ENCODE data around the gene TIPARP. TPM values are rescaled to one million over a fixed set of nuclear protein-coding genes. Genes with fewer than 3 reads are reported as not detected.

Gene TIPARP
- total RNA-seq, 2 donors from 2014 or later, result 44.4 to 57.3 TPM

DNA sequence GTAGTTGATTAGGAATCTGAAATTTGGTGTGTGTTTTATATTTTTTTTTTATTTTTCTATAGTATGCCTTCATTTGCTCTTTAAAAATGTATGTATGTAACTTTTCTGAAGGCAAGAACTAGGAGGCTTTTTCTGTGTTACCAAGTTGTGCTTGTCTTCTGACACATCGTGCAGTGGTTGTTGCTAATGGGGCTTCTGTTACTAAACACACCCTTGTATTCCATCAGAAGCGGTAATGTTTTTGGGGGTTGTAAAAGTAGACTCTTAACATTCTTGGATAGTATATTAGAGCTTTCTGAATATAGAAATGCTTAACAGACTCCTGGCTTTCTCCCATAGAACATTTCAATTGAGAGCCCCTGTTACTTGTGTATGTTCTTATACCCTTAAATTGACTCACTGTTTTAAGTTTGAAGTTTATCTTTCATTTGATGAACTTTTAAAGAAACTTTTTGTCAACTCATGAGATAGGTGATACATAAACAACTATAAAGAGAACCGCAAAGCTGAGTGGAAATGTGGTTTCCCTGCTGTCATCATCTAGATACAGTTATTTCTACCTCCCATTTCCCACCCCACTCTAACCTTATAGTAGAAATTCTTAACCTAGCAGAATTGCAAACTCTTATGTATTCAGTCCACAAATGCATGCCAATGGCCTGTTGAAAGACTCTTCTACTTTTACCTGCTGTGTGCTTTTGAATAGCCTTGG lies 2.5 kb downstream of the TIPARP start:
- no peaks in the 10 kb centered on the region for H3K9me3 Mint-ChIP-seq
- peaks cover 78% of the 10 kb centered on the region for H3K36me3 Mint-ChIP-seq (ENCODE audit: low read depth)
- H3K4me3 Mint-ChIP-seq, result peak overlapping the region; percentile 93
- no peaks in the 10 kb centered on the region for H3K27me3 Mint-ChIP-seq
- peak overlapping the region; percentile 97 for H3K27ac Mint-ChIP-seq
- peaks cover 59% of the 10 kb centered on the region for H3K4me1 Mint-ChIP-seq
- peak; percentile 20 for ATAC-seq (replicated peaks)

GRCh38 chr3:156677536-156677935 lies 3.1 kb downstream of the TIPARP start:
- no peak for ATAC-seq (replicated peaks)
- Mint-ChIP-seq H3K9me3 (no peaks in the 10 kb centered on the region), H3K36me3 (ENCODE audit: low read depth) (peaks cover 84% of the 10 kb centered on the region), H3K4me3 (peak overlapping the region; percentile 93), H3K4me1 (peaks cover 63% of the 10 kb centered on the region), H3K27ac (peak overlapping the region; percentile 97), H3K27me3 (no peaks in the 10 kb centered on the region)

DNA sequence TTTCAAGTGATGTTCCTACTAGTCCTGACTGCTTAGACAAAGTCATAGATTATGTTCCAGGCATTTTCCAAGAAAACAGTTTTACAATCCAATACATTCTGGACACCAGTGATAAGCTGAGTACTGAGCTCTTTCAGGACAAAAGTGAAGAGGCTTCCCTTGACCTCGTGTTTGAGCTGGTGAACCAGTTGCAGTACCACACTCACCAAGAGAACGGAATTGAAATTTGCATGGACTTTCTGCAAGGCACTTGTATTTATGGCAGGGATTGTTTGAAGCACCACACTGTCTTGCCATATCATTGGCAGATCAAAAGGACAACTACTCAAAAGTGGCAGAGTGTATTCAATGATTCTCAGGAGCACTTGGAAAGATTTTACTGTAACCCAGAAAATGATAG lies 3.8 kb downstream of the TIPARP start:
- ATAC-seq (replicated peaks), result no peak
- Mint-ChIP-seq H3K27ac (peak overlapping the region; percentile 97), H3K36me3 (ENCODE audit: low read depth) (peaks cover 90% of the 10 kb centered on the region), H3K4me3 (peak overlapping the region; percentile 93), H3K27me3 (no peaks in the 10 kb centered on the region), H3K9me3 (no peaks in the 10 kb centered on the region), H3K4me1 (peaks cover 57% of the 10 kb centered on the region)

DNA sequence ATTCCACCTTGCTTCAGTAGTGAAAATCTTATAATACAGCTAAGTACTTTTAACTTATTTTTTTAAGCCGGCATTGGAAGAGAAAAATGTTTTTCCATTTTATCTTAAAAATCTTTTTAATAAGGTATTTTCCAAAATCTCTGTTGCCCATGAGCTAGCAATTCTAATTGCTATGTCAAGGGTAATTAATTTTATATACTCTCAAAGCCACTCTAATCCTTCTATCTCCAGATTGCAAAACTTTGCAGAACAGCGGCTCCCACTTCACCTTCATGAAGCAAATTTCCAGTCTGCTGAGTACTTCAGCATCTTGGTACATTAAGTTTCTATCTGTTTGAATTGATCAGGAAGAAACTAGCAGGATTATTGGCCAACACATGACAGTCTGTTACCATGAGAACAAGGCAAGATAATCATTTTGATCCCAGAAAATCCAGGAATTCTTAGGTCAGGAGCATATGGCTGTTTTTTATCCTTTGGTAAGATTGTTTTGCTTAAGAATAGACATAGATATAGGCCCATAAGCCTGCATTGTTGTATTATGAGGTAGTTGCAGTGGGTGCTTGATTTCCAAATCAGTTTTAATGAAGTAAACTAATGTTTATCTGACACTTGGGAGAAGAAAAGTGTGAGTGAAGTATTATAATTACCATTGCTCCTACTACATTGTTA lies 6.0 kb downstream of the TIPARP start:
- Mint-ChIP-seq H3K9me3 (no peaks in the 10 kb centered on the region), H3K4me3 (peak overlapping the region; percentile 55), H3K27me3 (no peaks in the 10 kb centered on the region), H3K27ac (peak overlapping the region; percentile 35), H3K36me3 (ENCODE audit: low read depth) (peaks cover 96% of the 10 kb centered on the region), H3K4me1 (peaks cover 56% of the 10 kb centered on the region)
- ATAC-seq (replicated peaks), result no peak

DNA sequence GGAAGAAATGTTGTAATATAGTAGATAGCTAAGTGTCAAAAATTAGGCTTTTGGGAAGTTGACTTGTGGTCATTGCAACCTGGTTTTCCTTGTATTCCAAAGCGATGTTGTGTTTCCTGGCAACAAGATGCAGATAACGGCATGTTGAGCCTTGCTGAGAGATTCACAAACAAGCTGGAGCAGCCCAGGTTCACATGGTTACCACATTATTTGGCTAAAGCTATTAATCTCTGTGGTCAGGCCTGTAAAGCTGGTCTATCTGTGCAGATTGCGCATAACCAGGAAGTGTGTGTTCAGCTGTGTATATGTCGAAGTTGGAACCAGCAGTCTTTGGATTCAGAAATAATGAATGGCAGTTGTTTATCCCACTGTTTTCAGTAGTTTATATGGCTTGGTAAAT lies 6.6 kb downstream of the TIPARP start:
- H3K4me3 Mint-ChIP-seq, result peak overlapping the region; percentile 55
- peak overlapping the region; percentile 35 for H3K27ac Mint-ChIP-seq
- no peaks in the 10 kb centered on the region for H3K27me3 Mint-ChIP-seq
- no peaks in the 10 kb centered on the region for H3K9me3 Mint-ChIP-seq
- ATAC-seq (replicated peaks), result no peak
- H3K36me3 Mint-ChIP-seq (ENCODE audit: low read depth), result peaks cover 96% of the 10 kb centered on the region
- peaks cover 60% of the 10 kb centered on the region for H3K4me1 Mint-ChIP-seq

GRCh38 chr3:156682501-156682900 lies 8.1 kb downstream of the TIPARP start:
- H3K4me1 Mint-ChIP-seq, result peaks cover 54% of the 10 kb centered on the region
- no peak for ATAC-seq (replicated peaks)
- H3K4me3 Mint-ChIP-seq, result peak overlapping the region; percentile 55
- H3K27ac Mint-ChIP-seq, result no peak overlapping the region
- no peaks in the 10 kb centered on the region for H3K9me3 Mint-ChIP-seq
- H3K27me3 Mint-ChIP-seq, result no peaks in the 10 kb centered on the region
- H3K36me3 Mint-ChIP-seq (ENCODE audit: low read depth), result peaks cover 91% of the 10 kb centered on the region

GRCh38 chr3:156682963-156683362 lies 8.6 kb downstream of the TIPARP start:
- H3K4me3 Mint-ChIP-seq, result peak overlapping the region; percentile 55
- peaks cover 54% of the 10 kb centered on the region for H3K4me1 Mint-ChIP-seq
- H3K9me3 Mint-ChIP-seq, result no peaks in the 10 kb centered on the region
- H3K36me3 Mint-ChIP-seq (ENCODE audit: low read depth), result peaks cover 91% of the 10 kb centered on the region
- no peaks in the 10 kb centered on the region for H3K27me3 Mint-ChIP-seq
- no peak overlapping the region for H3K27ac Mint-ChIP-seq
- ATAC-seq (replicated peaks), result no peak

GRCh38 chr3:156685198-156685597 lies 10.8 kb downstream of the TIPARP start:
- Mint-ChIP-seq H3K27me3 (no peaks in the 10 kb centered on the region), H3K4me1 (peaks cover 52% of the 10 kb centered on the region), H3K4me3 (peak overlapping the region; percentile 62), H3K9me3 (no peaks in the 10 kb centered on the region), H3K36me3 (ENCODE audit: low read depth) (peaks cover 91% of the 10 kb centered on the region), H3K27ac (peak overlapping the region; percentile 39)
- peak; percentile 80 for ATAC-seq (replicated peaks)

- H3K9me3 Mint-ChIP-seq, result no peaks in the 10 kb centered on the region
- no peaks in the 10 kb centered on the region for H3K27me3 Mint-ChIP-seq
- peaks cover 91% of the 10 kb centered on the region for H3K36me3 Mint-ChIP-seq (ENCODE audit: low read depth)
- peak overlapping the region; percentile 39 for H3K27ac Mint-ChIP-seq
- peaks cover 52% of the 10 kb centered on the region for H3K4me1 Mint-ChIP-seq
- peak; percentile 15 for ATAC-seq (replicated peaks)
- H3K4me3 Mint-ChIP-seq, result peak overlapping the region; percentile 62
Measured at GRCh38 chr3:156685752-156686151, 11.4 kb downstream of the TIPARP start.

- H3K36me3 Mint-ChIP-seq (ENCODE audit: low read depth), result peaks cover 91% of the 10 kb centered on the region
- peak; percentile 51 for ATAC-seq (replicated peaks)
- no peaks in the 10 kb centered on the region for H3K9me3 Mint-ChIP-seq
- no peaks in the 10 kb centered on the region for H3K27me3 Mint-ChIP-seq
- no peak overlapping the region for H3K27ac Mint-ChIP-seq
- H3K4me3 Mint-ChIP-seq, result peak overlapping the region; percentile 52
- peaks cover 53% of the 10 kb centered on the region for H3K4me1 Mint-ChIP-seq
Measured at GRCh38 chr3:156687023-156687422, 12.6 kb downstream of the TIPARP start.

GRCh38 chr3:156688632-156689452 lies 14.5 kb downstream of the TIPARP start:
- H3K4me1 Mint-ChIP-seq, result peaks cover 51% of the 10 kb centered on the region
- no peak for ATAC-seq (replicated peaks)
- no peaks in the 10 kb centered on the region for H3K27me3 Mint-ChIP-seq
- peak overlapping the region; percentile 47 for H3K27ac Mint-ChIP-seq
- peak overlapping the region; percentile 51 for H3K4me3 Mint-ChIP-seq
- H3K36me3 Mint-ChIP-seq (ENCODE audit: low read depth), result peaks cover 94% of the 10 kb centered on the region
- H3K9me3 Mint-ChIP-seq, result no peaks in the 10 kb centered on the region

GRCh38 chr3:156689608-156690007 lies 15.2 kb downstream of the TIPARP start:
- Mint-ChIP-seq H3K4me3 (peak overlapping the region; percentile 51), H3K36me3 (ENCODE audit: low read depth) (peaks cover 95% of the 10 kb centered on the region), H3K9me3 (no peaks in the 10 kb centered on the region), H3K27ac (peak overlapping the region; percentile 47), H3K4me1 (peaks cover 51% of the 10 kb centered on the region), H3K27me3 (no peaks in the 10 kb centered on the region)
- no peak for ATAC-seq (replicated peaks)

DNA sequence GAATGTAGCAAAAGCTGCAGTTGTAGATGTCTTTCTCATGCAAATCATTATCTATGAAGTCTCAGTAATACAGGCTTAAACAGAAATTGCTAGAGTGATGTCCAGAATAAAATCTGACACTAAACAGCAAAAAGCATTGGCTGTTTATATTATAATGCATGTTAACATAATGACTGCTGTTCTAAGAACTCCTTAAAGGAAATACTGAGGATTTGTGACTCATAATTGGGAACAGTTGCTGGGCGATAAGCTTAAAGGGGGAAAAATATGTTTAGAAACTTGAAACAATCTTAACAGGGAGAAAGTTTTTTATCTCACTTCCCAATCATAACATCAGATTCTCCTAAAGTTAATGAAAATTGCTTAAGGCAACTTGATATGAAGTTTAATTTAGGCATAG lies 17.5 kb downstream of the TIPARP start:
- Mint-ChIP-seq H3K27me3 (no peaks in the 10 kb centered on the region), H3K4me3 (no peak overlapping the region), H3K36me3 (ENCODE audit: low read depth) (peaks cover 100% of the 10 kb centered on the region), H3K4me1 (peaks cover 42% of the 10 kb centered on the region), H3K27ac (no peak overlapping the region), H3K9me3 (no peaks in the 10 kb centered on the region)
- no peak for ATAC-seq (replicated peaks)

- ATAC-seq (replicated peaks), result no peak
- H3K9me3 Mint-ChIP-seq, result no peaks in the 10 kb centered on the region
Measured at GRCh38 chr3:156693166-156693565, 18.8 kb downstream of the TIPARP start.

More at GRCh38 chr3:156693166-156693565, 18.8 kb downstream of the TIPARP start:
- H3K27me3 Mint-ChIP-seq, result no peaks in the 10 kb centered on the region
- no peak overlapping the region for H3K4me3 Mint-ChIP-seq
- H3K4me1 Mint-ChIP-seq, result peaks cover 42% of the 10 kb centered on the region
- no peak overlapping the region for H3K27ac Mint-ChIP-seq
- peaks cover 100% of the 10 kb centered on the region for H3K36me3 Mint-ChIP-seq (ENCODE audit: low read depth)

Data from activated T-helper 17 cell treated with anti-CD3 and anti-CD28 coated beads, Interleukin-2, amount 50 U/mL, for 72 hours (primary cell).